ENCODE measurements around the gene ATP6V1G3. TPM values are rescaled to one million over a fixed set of nuclear protein-coding genes. Genes with fewer than 3 reads are reported as not detected.

ATP6V1G3 gene
- total and polyA plus RNA-seq, 11 donors: not detected

DNA sequence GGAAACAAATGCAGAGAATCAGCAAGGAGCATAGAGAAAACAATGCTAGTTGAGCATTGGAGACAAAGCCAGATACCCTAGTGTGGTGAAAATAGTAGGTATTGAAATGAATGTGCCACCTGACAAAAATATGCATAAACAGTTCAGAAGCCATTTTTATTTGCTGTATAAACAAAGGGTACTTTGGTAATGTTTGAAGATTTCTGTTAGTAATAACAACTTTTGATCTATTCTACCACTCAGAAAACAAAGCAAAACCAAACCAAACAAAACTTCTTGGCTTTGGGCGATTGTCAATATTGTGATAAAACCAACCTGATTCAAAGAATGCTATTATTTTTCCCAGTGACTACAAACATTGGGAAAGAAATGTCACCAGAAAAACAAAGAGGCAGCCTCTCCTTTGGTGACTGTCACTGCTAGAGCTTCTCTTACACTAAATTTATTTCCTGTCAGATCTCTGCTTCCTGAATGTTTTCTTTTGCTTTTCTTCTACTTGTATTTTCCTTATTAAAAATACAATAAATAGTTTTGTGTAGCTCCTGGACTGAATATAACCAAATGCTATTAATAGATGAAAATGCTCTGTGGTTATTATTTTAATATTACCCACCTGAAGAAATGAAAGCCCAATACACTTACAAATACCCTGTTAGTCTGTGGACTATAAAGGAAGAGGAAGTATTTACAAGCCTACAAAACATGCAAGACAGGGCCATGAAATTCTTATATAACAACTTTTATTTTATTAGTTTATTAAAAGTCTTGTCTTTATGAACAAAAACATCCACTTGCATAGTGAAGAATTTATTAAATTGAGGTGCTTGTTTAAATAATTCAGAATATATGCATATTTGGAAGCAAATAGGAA, 5.7 kb downstream of the ATP6V1G3 start:
- peaks cover 0 to 8% (median 0%) of the 10 kb centered on the region in 12 donors for H3K4me1 ChIP-seq
- H3K27me3 ChIP-seq: no peaks in the 10 kb centered on the region
- H3K27ac ChIP-seq: peak overlapping the region in 1 of 12 donors; percentile 61
- no peak for TF ChIP-seq POLR2A (IDR thresholded peaks at IDR 0.05)
- TF ChIP-seq, protein P1, sequence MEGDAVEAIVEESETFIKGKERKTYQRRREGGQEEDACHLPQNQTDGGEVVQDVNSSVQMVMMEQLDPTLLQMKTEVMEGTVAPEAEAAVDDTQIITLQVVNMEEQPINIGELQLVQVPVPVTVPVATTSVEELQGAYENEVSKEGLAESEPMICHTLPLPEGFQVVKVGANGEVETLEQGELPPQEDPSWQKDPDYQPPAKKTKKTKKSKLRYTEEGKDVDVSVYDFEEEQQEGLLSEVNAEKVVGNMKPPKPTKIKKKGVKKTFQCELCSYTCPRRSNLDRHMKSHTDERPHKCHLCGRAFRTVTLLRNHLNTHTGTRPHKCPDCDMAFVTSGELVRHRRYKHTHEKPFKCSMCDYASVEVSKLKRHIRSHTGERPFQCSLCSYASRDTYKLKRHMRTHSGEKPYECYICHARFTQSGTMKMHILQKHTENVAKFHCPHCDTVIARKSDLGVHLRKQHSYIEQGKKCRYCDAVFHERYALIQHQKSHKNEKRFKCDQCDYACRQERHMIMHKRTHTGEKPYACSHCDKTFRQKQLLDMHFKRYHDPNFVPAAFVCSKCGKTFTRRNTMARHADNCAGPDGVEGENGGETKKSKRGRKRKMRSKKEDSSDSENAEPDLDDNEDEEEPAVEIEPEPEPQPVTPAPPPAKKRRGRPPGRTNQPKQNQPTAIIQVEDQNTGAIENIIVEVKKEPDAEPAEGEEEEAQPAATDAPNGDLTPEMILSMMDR (IDR thresholded peaks at IDR 0.05): no peak
- H3K9me3 ChIP-seq: no peaks in the 10 kb centered on the region
- ATAC-seq (no peak), DNase-seq (no peak)
- no peaks in the 10 kb centered on the region for H3K36me3 ChIP-seq
- intact Hi-C loops (cut with DNase I): no loop called here
- no peak overlapping the region for H3K4me3 ChIP-seq
- WGBS, 4 donors: 62 to 85% (median 79%) methylated on average over 1 of the region's 1 CpG

DNA sequence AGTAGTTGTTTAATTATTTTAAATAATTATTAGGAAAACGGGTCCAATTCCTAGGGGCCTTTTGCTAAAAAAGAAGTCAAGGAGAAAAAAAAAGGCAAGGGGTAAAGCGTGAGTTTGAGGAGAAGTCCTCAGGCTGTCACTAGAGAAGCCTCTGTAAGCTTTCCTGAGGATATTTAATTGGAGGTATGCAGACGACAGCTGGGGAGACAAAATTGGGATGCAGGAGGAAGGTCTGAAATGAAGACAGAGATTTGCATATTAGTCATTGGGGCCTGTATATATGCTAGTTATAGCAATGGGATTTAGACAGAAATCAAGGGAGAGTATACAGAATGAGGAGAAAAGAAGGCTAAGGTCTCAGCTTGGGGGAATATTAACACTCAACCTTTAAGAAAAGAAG, 8.6 kb downstream of the ATP6V1G3 start:
- no peak for ATAC-seq
- TF ChIP-seq, protein P1 (IDR thresholded peaks at IDR 0.05): no peak
- intact Hi-C loops (cut with DNase I): no loop called here

DNA sequence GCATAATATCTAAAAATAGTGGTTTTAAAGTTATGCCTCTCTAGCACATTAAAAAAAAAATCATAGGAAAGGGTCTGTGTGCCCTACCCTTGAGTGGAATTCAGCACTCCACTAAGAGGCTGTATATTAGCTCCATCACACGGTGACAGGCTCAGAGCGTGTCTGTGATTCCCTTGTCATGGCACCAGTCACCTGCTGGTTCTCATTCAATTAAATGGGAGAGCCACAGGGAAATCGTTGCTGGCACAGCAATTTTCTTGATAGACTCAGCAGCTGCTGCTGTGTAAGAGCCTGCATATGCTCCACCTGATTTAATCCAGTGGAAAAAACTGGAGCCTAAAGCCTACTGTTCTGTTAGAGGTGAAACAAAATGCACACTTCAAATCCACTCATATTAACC, 9.5 kb downstream of the ATP6V1G3 start:
- H3K36me3 ChIP-seq: no peaks in the 10 kb centered on the region
- H3K27me3 ChIP-seq: no peaks in the 10 kb centered on the region
- no peaks in the 10 kb centered on the region for H3K9me3 ChIP-seq
- no peak overlapping the region for H3K27ac ChIP-seq
- peaks cover 0 to 12% (median 0%) of the 10 kb centered on the region in 12 donors for H3K4me1 ChIP-seq
- intact Hi-C loops (cut with DNase I): no loop called here
- ATAC-seq (no peak), DNase-seq (no peak)
- no peak overlapping the region for H3K4me3 ChIP-seq
- TF ChIP-seq, protein P1 (IDR thresholded peaks at IDR 0.05): no peak
- no peak for TF ChIP-seq POLR2A (IDR thresholded peaks at IDR 0.05)
- 36 to 55% (median 55%) methylated on average over 3 of the region's 3 CpGs for WGBS, 4 donors

More for the DNA sequence above, 8.6 kb downstream of the ATP6V1G3 start:
- Histone ChIP-seq H3K36me3 (no peaks in the 10 kb centered on the region), H3K27ac (no peak overlapping the region), H3K4me1 (peaks cover 0 to 12% (median 0%) of the 10 kb centered on the region in 12 donors), H3K9me3 (no peaks in the 10 kb centered on the region), H3K27me3 (no peaks in the 10 kb centered on the region), H3K4me3 (no peak overlapping the region)
- DNase-seq: no peak
- 89 to 94% (median 92%) methylated on average over 3 of the region's 3 CpGs for WGBS, 4 donors

DNA sequence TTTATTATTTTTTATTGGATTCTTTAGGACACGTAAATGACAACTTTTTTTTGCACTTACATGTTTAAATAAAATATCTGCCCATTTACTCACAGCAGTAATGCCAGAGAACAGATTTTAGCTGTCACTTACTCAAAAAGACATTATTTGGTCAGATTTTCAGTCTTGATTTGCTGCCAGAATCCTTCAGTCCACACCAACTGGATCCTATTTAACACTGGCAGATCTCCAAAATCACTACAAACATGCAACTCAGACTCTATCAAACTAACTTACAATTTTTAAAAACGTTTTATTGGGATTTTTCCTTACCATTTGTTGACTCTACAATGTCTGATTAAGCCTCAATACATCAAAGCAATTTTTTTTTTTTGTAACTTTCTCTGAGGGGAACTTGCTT, 11.1 kb downstream of the ATP6V1G3 start:
- intact Hi-C loops (cut with DNase I): no loop called here
- H3K27me3 ChIP-seq: no peaks in the 10 kb centered on the region
- no peak for ATAC-seq
- H3K4me3 ChIP-seq: no peak overlapping the region
- H3K4me1 ChIP-seq: peaks cover 0 to 6% (median 0%) of the 10 kb centered on the region in 12 donors
- no peaks in the 10 kb centered on the region for H3K9me3 ChIP-seq
- WGBS, 4 donors: 36 to 50% (median 48%) methylated on average over 2 of the region's 2 CpGs
- TF ChIP-seq, protein P1 (IDR thresholded peaks at IDR 0.05): no peak
- TF ChIP-seq POLR2A (IDR thresholded peaks at IDR 0.05): no peak
- no peak for DNase-seq
- H3K27ac ChIP-seq: no peak overlapping the region
- no peaks in the 10 kb centered on the region for H3K36me3 ChIP-seq
